LNCAP (cell line): ENCODE results near the gene MACROH2A2.

Experiments used
- CTCF ChIP-seq: fragments of 450-650 bp; IDR thresholded peaks from 2 replicates; pipeline ENCODE4 v1.5.1; 2017; ENCODE audit warnings: mild to moderate bottlenecking

MACROH2A2 gene

GRCh38 chr10:70052462-70053217 lies at the start of gene MACROH2A2:
Gene MACROH2A2 (plus strand): TSS chr10:70052846. CDS start chr10:70075659, 22,813 bp downstream.
- peak; percentile 51; the same call in 1 of the 2 replicates for TF ChIP-seq CTCF

GRCh38 chr10:70007116-70007820 lies 45.4 kb upstream of the MACROH2A2 start:
- no peak for TF ChIP-seq CTCF

- TF ChIP-seq CTCF: no peak
These were observed 21.4 kb upstream of the MACROH2A2 start for GRCh38 chr10:70031215-70031614.

GRCh38 chr10:70032667-70033289 lies 19.9 kb upstream of the MACROH2A2 start:
- no peak for TF ChIP-seq CTCF

GRCh38 chr10:70034232-70034631 lies 18.4 kb upstream of the MACROH2A2 start:
- no peak for TF ChIP-seq CTCF

GRCh38 chr10:70035531-70035930 lies 17.1 kb upstream of the MACROH2A2 start:
- TF ChIP-seq CTCF: no peak

- TF ChIP-seq CTCF: no peak
These were observed 13.7 kb upstream of the MACROH2A2 start for GRCh38 chr10:70038923-70039322.
